Astrocyte (in vitro differentiated cells and primary cell): Measurements from ENCODE around the gene TUBB4B.

ENCODE experiments used
- EZH2 ChIP-seq: IDR thresholded peaks from 2 replicates; pipeline ENCODE4 v1.6.1; 2012; ENCODE audit warnings: mild to moderate bottlenecking, low read length, inconsistent platforms; ENCODE audit not compliant: insufficient read depth
- TF ChIP-seq, protein P1 (sequence below): IDR thresholded peaks from 2 replicates; pipeline ENCODE4 v1.5.1; 2011; ENCODE audit warnings: low read depth, mild to moderate bottlenecking, inconsistent platforms, low read length, moderate library complexity; ENCODE audit not compliant: insufficient read depth

- TF ChIP-seq, protein P1, sequence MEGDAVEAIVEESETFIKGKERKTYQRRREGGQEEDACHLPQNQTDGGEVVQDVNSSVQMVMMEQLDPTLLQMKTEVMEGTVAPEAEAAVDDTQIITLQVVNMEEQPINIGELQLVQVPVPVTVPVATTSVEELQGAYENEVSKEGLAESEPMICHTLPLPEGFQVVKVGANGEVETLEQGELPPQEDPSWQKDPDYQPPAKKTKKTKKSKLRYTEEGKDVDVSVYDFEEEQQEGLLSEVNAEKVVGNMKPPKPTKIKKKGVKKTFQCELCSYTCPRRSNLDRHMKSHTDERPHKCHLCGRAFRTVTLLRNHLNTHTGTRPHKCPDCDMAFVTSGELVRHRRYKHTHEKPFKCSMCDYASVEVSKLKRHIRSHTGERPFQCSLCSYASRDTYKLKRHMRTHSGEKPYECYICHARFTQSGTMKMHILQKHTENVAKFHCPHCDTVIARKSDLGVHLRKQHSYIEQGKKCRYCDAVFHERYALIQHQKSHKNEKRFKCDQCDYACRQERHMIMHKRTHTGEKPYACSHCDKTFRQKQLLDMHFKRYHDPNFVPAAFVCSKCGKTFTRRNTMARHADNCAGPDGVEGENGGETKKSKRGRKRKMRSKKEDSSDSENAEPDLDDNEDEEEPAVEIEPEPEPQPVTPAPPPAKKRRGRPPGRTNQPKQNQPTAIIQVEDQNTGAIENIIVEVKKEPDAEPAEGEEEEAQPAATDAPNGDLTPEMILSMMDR, result no peak
- TF ChIP-seq EZH2, result no peak
Observed at GRCh38 chr9:137205126-137206069, 35.7 kb upstream of the TUBB4B start, which contains the start of the genes NDOR1 and TMEM203.
